Stomach (tissue), 4 donors: ENCODE results near the gene ERAS.

Source experiments
- CTCF ChIP-seq, 7 experiments: fragments of 450-650 bp in 4 of 7; fragments of 200-600 bp in 3 of 7; sonication (generic) in 3 of 7; IDR thresholded peaks; one replicate each; pipeline ENCODE4 v1.5.1; 2016 to 2019; ENCODE audit warnings: antibody characterized with exemption in 7 of 7, control low read depth in 2 of 7, mild to moderate bottlenecking in 1 of 7
- POLR2AphosphoS5 ChIP-seq, 3 donors: sonication (generic); formaldehyde crosslinking; IDR thresholded peaks; one replicate each; pipeline ENCODE4 v1.6.1; 2016; ENCODE audit warnings: antibody characterized with exemption in 3 of 3

- TF ChIP-seq POLR2AphosphoS5 (IDR thresholded peaks at IDR 0.05) (no peak), CTCF (IDR thresholded peaks at IDR 0.05) (no peak)
These were observed 22.5 kb downstream of the ERAS start for GRCh38 chrX:48848847-48849246.
